Effector CD8-positive, alpha-beta T cell (primary cell): ENCODE data around the gene ALG1.
A peak's percentile ranks its signal among the peaks of the same experiment; 100 is the strongest.
"Not testable (repeated sequence)": the region's sequence is repeated elsewhere in the genome, so short reads cannot be mapped to it uniquely, and the experiment has no call there.

ENCODE experiments used
- DNase-seq: peaks from one replicate; lab custom pipeline; 2025; lab: John Stamatoyannopoulos, UW

The ALG1 gene

GRCh38 chr16:5098221-5099159, 26.8 kb downstream of the ALG1 start:
- DNase-seq: peak; percentile 45

GRCh38 chr16:5099174-5099573, 27.5 kb downstream of the ALG1 start:
- DNase-seq: not testable (repeated sequence)

- not testable (repeated sequence) for DNase-seq
These were observed 31.8 kb downstream of the ALG1 start for GRCh38 chr16:5103296-5104032.

- DNase-seq: not testable (repeated sequence)
These were observed 33.4 kb downstream of the ALG1 start for GRCh38 chr16:5105039-5105438.

- DNase-seq: no peak
These were observed 37.0 kb downstream of the ALG1 start for GRCh38 chr16:5108505-5109158.

- DNase-seq: not testable (repeated sequence)
These were observed 39.3 kb downstream of the ALG1 start for GRCh38 chr16:5110933-5111332.

GRCh38 chr16:5116780-5117295, 45.2 kb downstream of the ALG1 start:
- not testable (repeated sequence) for DNase-seq

GRCh38 chr16:5117300-5118087, 45.9 kb downstream of the ALG1 start:
- DNase-seq: peak; percentile 31

GRCh38 chr16:5131467-5132004, 59.9 kb downstream of the ALG1 start:
- DNase-seq: not testable (repeated sequence)

- not testable (repeated sequence) for DNase-seq
These were observed 61.4 kb downstream of the ALG1 start for GRCh38 chr16:5132915-5133600.

GRCh38 chr16:5134739-5135452, 63.3 kb downstream of the ALG1 start:
- DNase-seq: not testable (repeated sequence)
